OCI-M1 (cell line): ENCODE results near the gene ASB14.
A peak's percentile ranks its signal among the peaks of the same experiment; 100 is the strongest.
"Not testable (repeated sequence)": the region's sequence is repeated elsewhere in the genome, so short reads cannot be mapped to it uniquely, and the experiment has no call there.

Source experiments
- DNase-seq: peaks from one replicate; lab custom pipeline; 2025; lab: John Stamatoyannopoulos, UW

Gene ASB14

DNA sequence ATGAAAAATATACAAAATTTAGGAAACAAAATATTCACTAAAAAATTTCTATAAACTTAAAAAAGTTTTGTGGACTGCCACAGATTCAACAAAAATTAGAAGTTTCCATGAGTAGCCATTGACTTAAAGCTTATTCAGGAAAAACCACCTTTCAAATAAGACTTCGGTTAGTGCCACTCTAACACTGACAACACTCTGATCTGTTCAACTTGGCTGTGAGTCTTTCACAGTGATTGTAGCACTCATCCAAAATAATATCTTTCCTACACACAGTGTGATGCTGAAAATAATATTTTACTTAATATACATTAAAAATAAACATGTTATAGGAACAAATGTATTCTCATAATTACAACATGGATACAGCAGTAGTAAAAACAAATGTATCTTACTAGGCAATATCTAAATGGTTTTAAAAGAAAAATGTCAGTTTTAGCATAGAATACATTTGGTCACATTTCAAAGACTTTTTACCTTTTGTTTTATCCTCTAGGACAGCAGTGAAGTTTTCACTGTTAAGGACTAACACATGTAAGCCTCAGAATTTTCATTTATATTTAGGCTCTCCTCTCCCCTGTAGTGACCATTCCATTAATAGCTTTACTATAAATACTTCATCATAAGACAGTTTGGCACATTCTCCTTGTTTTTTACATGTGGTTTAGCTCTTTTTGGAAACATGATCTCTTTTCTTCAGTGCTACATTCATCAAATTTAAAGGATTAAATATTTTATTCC lies at the start of gene ASB14:
Gene ASB14 (minus strand): TSS at position 527 of the 738 bp plus-strand sequence. CDS start 652 bp downstream, outside the sequence.
- DNase-seq: no peak

DNA sequence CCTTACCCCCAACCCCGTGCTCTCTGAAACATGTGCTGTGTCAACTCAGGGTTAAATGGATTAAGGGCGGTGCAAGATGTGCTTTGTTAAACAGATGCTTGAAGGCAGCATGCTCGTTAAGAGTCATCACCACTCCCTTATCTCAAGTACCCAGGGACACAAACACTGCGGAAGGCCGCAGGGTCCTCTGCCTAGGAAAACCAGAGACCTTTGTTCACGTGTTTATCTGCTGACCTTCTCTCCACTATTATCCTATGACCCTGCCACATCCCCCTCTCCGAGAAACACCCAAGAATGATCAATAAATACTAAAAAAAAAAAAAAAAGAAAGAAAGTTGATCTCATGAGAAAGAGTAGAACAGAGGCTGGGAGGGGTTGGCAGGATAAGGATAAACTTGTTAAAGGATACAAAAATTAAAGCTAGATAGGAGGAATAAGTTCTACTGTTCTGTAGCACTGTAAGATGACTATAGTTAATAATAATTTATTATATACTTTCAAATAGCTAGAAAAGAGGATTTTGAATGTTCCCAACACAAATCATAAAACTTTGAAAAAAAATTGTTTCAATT lies 46.7 kb upstream of the ASB14 start:
- DNase-seq: peak; percentile 46

DNA sequence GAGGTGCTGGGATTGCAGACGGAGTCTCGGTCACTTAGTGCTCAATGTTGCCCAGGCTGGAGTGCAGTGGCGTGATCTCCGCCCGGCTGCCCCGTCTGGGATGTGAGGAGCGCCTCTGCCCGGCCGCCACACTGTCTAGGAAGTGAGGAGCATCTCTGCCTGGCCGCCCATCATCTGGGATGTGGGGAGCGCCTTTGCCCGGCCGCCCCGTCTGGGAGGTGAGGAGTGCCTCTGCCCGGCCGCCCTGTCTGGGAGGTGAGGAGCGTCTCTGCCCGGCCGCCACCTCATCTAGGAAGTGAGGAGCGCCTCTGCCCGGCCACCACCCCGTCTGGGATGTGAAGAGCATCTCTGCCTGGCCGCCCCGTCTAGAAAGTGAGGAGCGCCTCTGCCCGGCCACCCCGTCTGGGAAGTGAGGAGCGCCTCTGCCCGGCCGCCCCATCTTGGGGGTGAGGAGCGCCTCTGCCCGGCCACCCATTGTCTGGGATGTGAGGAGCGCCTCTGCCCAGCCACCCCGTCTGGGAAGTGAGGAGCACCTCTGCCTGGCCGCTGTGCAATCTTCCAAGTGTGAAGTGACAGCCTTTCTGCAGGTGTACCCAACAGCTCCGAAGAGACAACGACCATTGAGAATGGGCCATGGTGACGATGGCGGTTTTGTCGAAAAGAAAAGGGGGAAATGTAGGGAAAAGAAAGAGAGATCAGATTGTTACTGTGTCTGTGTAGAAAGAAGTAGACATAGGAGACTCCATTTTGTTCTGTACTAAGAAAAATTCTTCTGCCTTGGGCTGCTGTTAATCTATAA lies 46.0 kb upstream of the ASB14 start:
- not testable (repeated sequence) for DNase-seq

DNA sequence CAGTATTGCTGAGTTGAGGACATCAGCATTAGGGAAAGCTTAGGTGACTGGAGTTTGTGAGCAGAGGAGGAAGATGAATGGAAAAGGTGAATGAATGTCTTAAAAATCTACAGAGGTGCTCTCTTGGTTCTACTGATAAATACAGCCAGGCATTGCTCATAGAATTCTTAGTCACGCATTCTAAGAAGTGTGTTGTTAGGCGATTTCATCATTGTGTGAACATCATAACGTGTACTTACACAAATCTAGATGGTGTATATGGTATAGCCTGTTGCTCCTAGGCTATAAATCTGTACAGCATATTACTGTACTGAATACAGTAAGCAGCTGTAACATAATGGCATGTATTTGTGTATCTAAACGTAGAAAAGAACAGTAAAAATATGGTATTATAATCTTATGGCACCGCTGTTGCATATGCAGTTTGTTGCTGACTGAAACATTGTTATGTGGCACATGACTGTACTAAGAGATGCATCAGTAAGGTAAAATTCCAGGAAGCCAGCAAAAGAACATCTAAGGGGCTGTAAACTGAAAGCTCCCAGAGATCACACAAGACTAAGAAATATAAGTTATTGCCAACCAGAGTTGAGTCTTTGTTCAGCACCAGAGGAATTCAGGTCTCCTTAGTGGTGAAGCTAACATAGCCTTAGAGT lies 42.9 kb upstream of the ASB14 start:
- peak; percentile 37 for DNase-seq

DNA sequence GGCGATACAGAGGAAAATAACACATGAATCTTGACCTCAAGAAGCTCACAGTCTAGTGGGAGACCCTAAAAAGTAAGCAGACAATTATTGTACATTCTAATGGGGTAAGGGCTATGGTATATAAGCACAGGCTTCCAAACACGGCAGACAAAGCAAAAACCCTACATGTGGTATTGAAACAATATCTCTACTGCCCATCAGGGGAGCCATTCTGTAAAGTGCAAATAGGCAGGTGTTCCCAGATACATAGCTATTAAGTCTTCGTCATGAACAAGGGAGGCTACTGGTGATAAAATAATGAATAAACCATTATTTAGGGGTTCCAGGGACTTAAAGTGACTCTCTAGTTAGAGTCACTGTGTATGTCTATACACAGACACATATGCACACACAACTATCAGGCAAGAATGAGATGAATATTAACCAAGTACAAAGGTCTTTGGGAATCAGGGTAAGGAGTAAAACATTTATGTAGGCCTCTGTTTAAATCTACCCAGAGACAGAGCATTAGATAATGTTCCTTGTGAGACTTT lies 38.7 kb upstream of the ASB14 start:
- DNase-seq: no peak

GRCh38 chr3:57326498-57326897 lies 34.0 kb upstream of the ASB14 start:
- not testable (repeated sequence) for DNase-seq

DNA sequence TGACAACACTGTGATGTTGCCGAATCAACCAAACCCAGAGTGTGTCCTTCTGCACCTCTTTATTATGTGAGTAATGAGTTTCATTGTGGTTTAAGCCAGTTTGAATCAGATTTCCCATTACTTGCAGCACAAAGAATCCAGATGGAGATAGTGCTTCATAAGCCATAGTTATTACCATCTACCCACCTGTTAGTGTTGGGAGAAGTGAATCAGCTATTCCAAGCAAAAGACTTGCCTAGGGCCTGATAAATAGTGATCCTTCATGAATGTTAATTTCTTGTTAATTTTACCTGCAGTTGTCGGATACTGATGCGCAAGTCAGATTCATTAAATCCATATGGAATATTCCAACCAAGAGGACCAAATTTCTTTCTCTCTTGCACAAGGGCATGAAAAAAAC lies 21.7 kb upstream of the ASB14 start:
- no peak for DNase-seq

- peak; percentile 13 for DNase-seq
Measured at GRCh38 chr3:57309769-57310360, 17.4 kb upstream of the ASB14 start.

DNA sequence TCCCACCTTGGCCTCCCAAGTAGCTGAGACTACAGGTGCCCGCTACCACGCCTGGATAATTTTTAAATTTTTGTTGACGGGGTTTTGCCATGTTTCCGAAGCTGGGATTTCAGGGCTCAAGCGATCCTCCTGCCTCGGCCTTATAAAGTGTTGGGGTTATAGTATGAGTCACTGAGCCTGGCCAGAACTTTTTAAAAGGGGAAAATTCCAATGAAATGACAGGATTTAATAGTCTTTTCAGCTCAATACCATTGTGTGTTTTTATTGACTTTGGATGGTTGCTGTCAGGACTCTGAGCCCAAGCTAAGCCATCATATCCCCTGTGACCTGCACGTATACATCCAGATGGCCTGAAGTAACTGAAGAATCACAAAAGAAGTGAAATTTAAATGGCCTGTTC lies 11.0 kb upstream of the ASB14 start:
- DNase-seq: not testable (repeated sequence)

- no peak for DNase-seq
Measured at GRCh38 chr3:57298041-57298440, 5.6 kb upstream of the ASB14 start.

- no peak for DNase-seq
Measured at GRCh38 chr3:57292897-57293526, 527 bp upstream of the ASB14 start.

GRCh38 chr3:57288403-57288802 lies 4.1 kb downstream of the ASB14 start:
- DNase-seq: no peak

GRCh38 chr3:57287205-57287604 lies 5.3 kb downstream of the ASB14 start:
- DNase-seq: no peak

- no peak for DNase-seq
Measured at GRCh38 chr3:57283334-57283733, 9.2 kb downstream of the ASB14 start.

- peak; percentile 58 for DNase-seq
Measured at GRCh38 chr3:57281715-57282114, 10.8 kb downstream of the ASB14 start.

GRCh38 chr3:57279685-57280084 lies 12.8 kb downstream of the ASB14 start:
- DNase-seq: no peak

DNA sequence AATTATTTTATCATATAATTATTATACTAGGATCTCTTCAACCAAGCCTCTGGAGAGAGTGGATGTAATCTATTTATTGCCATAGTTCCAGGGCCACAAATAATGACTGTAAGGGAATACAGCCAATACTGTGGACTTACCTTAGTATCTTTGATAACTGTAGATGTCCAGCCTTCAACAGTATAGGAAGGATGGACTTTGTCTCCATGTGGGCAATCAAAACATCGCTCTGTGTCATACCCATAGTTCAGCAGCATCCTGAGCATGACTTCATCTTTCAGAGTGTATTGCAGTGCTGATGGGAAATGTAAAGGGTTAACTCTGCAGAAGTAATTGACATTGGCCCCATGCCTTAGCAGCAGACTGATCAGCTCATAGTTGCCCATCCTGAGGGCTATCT lies 14.2 kb downstream of the ASB14 start:
- DNase-seq: no peak

GRCh38 chr3:57275393-57275792 lies 17.1 kb downstream of the ASB14 start:
- DNase-seq: no peak

DNA sequence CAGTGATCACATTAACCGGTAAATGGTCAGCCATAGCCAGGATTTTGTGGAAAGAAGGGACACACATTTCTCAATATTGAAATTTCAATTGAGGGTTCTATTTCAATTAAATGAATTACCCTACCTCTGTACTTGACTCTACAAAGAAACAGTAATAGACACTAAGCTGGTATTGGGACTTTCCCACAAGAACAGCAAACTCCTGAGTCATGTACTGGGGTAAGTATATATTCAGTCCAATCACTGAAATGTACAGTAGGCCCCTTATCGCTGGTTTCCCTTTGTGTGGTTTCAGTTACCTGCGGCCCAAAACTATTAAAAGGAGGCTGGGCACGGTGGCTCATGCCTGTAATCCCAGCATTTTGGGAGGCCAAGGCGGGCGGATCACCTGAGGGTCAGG lies 17.6 kb downstream of the ASB14 start:
- DNase-seq: no peak

- DNase-seq: no peak
Measured at GRCh38 chr3:57268416-57268815, 24.1 kb downstream of the ASB14 start.

- no peak for DNase-seq
Measured at GRCh38 chr3:57261929-57262328, 30.6 kb downstream of the ASB14 start.
